Upper lobe of right lung (tissue), 1 donor: ENCODE results near the gene TAF1A. TPM values are rescaled to one million over a fixed set of nuclear protein-coding genes. Genes with fewer than 3 reads are reported as not detected.
"Not testable (repeated sequence)": the region's sequence is repeated elsewhere in the genome, so short reads cannot be mapped to it uniquely, and the experiment has no call there.

Experiments used
- ATAC-seq: fragments of 200-7000 bp; cut with Tn5 transposase; one replicate; pipeline ENCODE4 v1.9.1; 2020; ENCODE audit warnings: mild to moderate bottlenecking, moderate library complexity
- DNase-seq: peaks from one replicate; pipeline ENCODE4 v3.0.0-alpha.2; 2020
- H3K27ac ChIP-seq: fragments of 200-600 bp; one replicate; pipeline ENCODE4 v1.8.0; 2022
- H3K27me3 ChIP-seq: fragments of 200-600 bp; one replicate; pipeline ENCODE4 v1.8.0; 2022; ENCODE audit warnings: mild to moderate bottlenecking
- H3K36me3 ChIP-seq: fragments of 200-600 bp; one replicate; pipeline ENCODE4 v1.8.0; 2022
- H3K4me1 ChIP-seq: fragments of 200-600 bp; one replicate; pipeline ENCODE4 v1.8.0; 2022
- H3K4me3 ChIP-seq: fragments of 200-600 bp; one replicate; pipeline ENCODE4 v1.8.0; 2022; ENCODE audit warnings: mild to moderate bottlenecking
- H3K9me3 ChIP-seq: fragments of 200-600 bp; one replicate; pipeline ENCODE4 v1.8.0; 2022
- intact Hi-C: fragments of 100-400 bp; cut with DNase I; formaldehyde crosslinking; loops from one replicate; pipeline ENCODE4 v1.11.0; 2022
- total RNA-seq: library from RNA; stranded (reverse); fragmentation: NEBNext Ultra II Directional; extraction: Animal tissue kit (Norgen Biotek cat#: 25700); gene quantifications from one replicate; pipeline ENCODE4 v1.2.1, GENCODE V29; 2021
- TF ChIP-seq, protein P1 (sequence below): fragments of 200-600 bp; IDR thresholded peaks from one replicate; pipeline ENCODE4 v1.8.0; 2022; ENCODE audit warnings: antibody characterized with exemption
- donor health status: DM: no; HTN: yes; CAD: no; lungs with severe emphysema.

Gene TAF1A
- total RNA-seq, 1 donor from 2014 or later: 7.1 TPM

DNA sequence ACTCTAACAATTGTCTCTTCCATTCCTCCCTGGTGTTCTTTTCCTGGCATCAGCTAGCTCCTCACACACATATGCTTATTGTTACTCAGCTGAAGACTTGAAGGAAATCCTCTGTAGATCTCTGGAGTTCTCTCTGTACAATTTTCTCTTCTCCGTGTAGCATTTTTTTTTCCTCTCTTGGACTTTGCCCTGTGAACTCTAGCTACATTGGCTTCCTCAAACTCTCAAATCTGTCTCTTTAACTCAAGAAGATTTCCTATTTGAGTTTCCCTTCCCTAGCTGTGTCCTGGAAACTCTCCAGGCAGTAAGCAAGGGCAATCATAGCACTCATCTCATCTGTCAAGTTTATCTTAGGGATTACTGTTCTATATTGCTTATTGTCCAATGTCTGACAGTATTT, 23.9 kb upstream of the TAF1A start:
- Histone ChIP-seq H3K4me3 (no peak overlapping the region), H3K27me3 (no peaks in the 10 kb centered on the region)
- ATAC-seq: no peak

DNA sequence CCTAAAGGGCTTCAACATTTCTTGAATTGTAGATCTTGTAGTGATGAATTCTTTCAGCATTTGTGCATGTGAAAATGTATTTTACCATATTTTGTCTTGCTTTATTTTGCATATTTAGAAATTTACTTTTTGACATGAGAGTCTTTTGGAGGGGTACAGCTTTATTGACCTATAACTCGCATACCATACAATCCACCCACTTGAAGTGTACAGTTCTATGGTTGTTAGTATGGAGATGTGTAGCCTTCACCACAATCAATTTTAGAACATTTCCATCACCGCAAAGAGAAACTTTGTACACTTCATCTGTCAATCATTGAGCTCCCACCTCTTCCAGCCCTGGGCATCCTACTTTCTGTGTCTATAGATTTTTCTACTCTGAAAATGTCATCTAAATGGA, 21.0 kb upstream of the TAF1A start:
- no peak overlapping the region for H3K27ac ChIP-seq
- H3K27me3 ChIP-seq: no peaks in the 10 kb centered on the region
- ATAC-seq (no peak), DNase-seq (no peak)
- H3K36me3 ChIP-seq: no peaks in the 10 kb centered on the region
- TF ChIP-seq, protein P1, sequence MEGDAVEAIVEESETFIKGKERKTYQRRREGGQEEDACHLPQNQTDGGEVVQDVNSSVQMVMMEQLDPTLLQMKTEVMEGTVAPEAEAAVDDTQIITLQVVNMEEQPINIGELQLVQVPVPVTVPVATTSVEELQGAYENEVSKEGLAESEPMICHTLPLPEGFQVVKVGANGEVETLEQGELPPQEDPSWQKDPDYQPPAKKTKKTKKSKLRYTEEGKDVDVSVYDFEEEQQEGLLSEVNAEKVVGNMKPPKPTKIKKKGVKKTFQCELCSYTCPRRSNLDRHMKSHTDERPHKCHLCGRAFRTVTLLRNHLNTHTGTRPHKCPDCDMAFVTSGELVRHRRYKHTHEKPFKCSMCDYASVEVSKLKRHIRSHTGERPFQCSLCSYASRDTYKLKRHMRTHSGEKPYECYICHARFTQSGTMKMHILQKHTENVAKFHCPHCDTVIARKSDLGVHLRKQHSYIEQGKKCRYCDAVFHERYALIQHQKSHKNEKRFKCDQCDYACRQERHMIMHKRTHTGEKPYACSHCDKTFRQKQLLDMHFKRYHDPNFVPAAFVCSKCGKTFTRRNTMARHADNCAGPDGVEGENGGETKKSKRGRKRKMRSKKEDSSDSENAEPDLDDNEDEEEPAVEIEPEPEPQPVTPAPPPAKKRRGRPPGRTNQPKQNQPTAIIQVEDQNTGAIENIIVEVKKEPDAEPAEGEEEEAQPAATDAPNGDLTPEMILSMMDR: no peak
- H3K4me3 ChIP-seq: no peak overlapping the region
- no peaks in the 10 kb centered on the region for H3K4me1 ChIP-seq
- intact Hi-C loops: no loop called here
- H3K9me3 ChIP-seq: no peaks in the 10 kb centered on the region

More for the DNA sequence above, 23.9 kb upstream of the TAF1A start:
- peaks cover under 1% of the 10 kb centered on the region for H3K4me1 ChIP-seq
- no peak for DNase-seq
- no peaks in the 10 kb centered on the region for H3K36me3 ChIP-seq
- intact Hi-C loops: no loop called here
- TF ChIP-seq, protein P1: no peak
- H3K27ac ChIP-seq: no peak overlapping the region
- no peaks in the 10 kb centered on the region for H3K9me3 ChIP-seq

DNA sequence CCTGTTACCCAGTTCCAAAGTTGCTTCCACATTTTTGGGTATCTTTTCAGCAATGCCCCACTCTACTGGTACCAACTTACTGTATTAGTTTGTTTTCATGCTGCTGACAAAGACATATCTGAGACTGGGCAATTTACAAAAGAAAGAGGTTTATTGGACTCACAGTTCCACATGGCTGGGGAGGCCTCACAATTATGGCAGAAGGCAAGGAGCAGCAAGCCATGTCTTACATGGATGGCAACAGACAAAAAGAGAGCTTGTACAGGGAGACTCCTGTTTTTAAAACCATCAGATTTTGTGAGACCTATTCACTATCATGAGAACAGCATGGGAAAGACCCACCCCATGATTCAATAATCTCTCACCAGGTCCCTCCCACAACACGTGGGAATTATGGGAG, 19.4 kb upstream of the TAF1A start:
- DNase-seq, H3K36me3 ChIP-seq, intact Hi-C loops, H3K4me1 ChIP-seq, H3K27ac ChIP-seq, H3K4me3 ChIP-seq, H3K9me3 ChIP-seq, ATAC-seq, H3K27me3 ChIP-seq: not testable (repeated sequence)

DNA sequence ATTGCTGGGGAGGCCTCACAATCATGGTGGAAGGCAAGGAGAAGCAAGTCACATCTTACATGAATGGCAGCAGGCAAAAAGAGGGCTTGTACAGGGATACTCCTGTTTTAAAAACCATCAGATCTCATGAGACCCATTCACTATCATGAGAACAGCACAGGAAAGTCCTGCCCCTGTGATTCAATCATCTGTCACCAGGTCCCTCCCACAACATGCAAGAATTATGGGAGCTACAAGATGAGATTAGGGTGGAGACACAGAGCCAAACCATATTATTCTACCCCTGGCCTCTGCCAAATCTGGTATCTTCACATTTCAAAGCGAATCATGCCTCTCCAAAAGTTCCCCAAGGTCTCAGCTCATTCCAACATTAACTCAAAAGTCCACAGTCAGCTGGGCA, 17.0 kb upstream of the TAF1A start:
- Histone ChIP-seq H3K9me3 (no peaks in the 10 kb centered on the region), H3K4me1 (no peaks in the 10 kb centered on the region), H3K27ac (no peak overlapping the region), H3K27me3 (no peaks in the 10 kb centered on the region), H3K4me3 (no peak overlapping the region), H3K36me3 (no peaks in the 10 kb centered on the region)
- ATAC-seq: no peak
- intact Hi-C loops: no loop called here
- TF ChIP-seq, protein P1: no peak
- DNase-seq: no peak

DNA sequence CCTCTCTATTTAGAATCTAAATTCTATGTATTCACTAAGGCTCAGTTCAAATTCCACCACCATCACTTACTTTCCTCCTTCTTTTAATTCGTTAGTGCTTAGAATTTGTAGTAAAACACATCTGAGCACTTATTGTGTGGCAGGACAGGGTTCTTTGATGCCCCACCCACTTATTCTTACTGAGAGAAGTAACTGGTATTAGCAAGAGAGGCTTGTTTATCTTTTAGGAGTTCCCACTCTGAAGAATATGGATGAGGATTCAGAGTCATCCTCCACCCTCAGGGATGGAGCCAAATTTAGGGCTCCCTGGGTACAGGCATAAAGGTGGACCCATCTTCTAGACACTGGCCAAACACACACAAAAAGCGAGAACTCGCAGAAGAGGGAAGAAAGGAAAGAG, 11.5 kb upstream of the TAF1A start:
- H3K36me3 ChIP-seq: no peaks in the 10 kb centered on the region
- H3K4me1 ChIP-seq: no peaks in the 10 kb centered on the region
- no peaks in the 10 kb centered on the region for H3K9me3 ChIP-seq
- DNase-seq (no peak), ATAC-seq (no peak)
- H3K27ac ChIP-seq: no peak overlapping the region
- H3K27me3 ChIP-seq: no peaks in the 10 kb centered on the region
- intact Hi-C loops: no loop called here
- TF ChIP-seq, protein P1: no peak
- H3K4me3 ChIP-seq: no peak overlapping the region

DNA sequence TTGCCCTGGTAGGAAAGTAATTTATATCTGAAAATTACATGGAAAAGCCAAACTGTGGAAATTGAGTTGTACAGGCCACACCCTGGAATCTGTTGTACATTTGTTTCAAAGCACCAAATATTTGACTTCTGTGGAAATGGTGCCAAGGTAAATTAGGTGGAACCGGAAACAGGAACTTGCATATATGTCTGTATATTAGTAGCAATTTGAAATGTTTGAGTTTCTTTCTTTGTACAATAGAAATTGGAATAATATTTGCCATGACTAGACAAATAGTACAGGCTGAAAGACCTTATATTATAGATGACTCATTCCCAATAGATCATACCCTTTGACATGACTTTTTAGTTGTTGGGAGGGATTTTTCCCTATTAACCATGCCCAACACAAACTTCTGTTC, 10.5 kb upstream of the TAF1A start:
- no peak overlapping the region for H3K27ac ChIP-seq
- DNase-seq: no peak

More for the DNA sequence above, 10.5 kb upstream of the TAF1A start:
- no peak for ATAC-seq
- Histone ChIP-seq H3K4me1 (no peaks in the 10 kb centered on the region), H3K27me3 (no peaks in the 10 kb centered on the region), H3K36me3 (no peaks in the 10 kb centered on the region), H3K4me3 (no peak overlapping the region), H3K9me3 (no peaks in the 10 kb centered on the region)
- TF ChIP-seq, protein P1: no peak
- intact Hi-C loops: no loop called here
